ENCODE data around the gene ITPK1. TPM values are rescaled to one million over a fixed set of nuclear protein-coding genes. Genes with fewer than 3 reads are reported as not detected.

The ITPK1 gene
- total and polyA plus RNA-seq, 10 of the 15 experiments (the other 5 are each of a cell fraction or from before 2014, with no cell fraction given): 1.3 to 73.2 (median 27.0) TPM

GRCh38 chr14:93121030-93121834 is 5.5 kb upstream of the ITPK1 start (continued):
- TF ChIP-seq IRF3 (IDR thresholded peaks at IDR 0.05): no peak
- no peak for TF ChIP-seq YY1 (IDR thresholded peaks at IDR 0.05; ENCODE audit: low read depth, low read length)
- TF ChIP-seq, protein P1, sequence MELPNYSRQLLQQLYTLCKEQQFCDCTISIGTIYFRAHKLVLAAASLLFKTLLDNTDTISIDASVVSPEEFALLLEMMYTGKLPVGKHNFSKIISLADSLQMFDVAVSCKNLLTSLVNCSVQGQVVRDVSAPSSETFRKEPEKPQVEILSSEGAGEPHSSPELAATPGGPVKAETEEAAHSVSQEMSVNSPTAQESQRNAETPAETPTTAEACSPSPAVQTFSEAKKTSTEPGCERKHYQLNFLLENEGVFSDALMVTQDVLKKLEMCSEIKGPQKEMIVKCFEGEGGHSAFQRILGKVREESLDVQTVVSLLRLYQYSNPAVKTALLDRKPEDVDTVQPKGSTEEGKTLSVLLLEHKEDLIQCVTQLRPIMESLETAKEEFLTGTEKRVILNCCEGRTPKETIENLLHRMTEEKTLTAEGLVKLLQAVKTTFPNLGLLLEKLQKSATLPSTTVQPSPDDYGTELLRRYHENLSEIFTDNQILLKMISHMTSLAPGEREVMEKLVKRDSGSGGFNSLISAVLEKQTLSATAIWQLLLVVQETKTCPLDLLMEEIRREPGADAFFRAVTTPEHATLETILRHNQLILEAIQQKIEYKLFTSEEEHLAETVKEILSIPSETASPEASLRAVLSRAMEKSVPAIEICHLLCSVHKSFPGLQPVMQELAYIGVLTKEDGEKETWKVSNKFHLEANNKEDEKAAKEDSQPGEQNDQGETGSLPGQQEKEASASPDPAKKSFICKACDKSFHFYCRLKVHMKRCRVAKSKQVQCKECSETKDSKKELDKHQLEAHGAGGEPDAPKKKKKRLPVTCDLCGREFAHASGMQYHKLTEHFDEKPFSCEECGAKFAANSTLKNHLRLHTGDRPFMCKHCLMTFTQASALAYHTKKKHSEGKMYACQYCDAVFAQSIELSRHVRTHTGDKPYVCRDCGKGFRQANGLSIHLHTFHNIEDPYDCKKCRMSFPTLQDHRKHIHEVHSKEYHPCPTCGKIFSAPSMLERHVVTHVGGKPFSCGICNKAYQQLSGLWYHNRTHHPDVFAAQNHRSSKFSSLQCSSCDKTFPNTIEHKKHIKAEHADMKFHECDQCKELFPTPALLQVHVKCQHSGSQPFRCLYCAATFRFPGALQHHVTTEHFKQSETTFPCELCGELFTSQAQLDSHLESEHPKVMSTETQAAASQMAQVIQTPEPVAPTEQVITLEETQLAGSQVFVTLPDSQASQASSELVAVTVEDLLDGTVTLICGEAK (IDR thresholded peaks at IDR 0.05; ENCODE audit: borderline replicate concordance): no peak
- TF ChIP-seq ZNF274 (IDR thresholded peaks at IDR 0.05; ENCODE audit: insufficient read depth, insufficient read length): no peak
- TF ChIP-seq, protein P2, sequence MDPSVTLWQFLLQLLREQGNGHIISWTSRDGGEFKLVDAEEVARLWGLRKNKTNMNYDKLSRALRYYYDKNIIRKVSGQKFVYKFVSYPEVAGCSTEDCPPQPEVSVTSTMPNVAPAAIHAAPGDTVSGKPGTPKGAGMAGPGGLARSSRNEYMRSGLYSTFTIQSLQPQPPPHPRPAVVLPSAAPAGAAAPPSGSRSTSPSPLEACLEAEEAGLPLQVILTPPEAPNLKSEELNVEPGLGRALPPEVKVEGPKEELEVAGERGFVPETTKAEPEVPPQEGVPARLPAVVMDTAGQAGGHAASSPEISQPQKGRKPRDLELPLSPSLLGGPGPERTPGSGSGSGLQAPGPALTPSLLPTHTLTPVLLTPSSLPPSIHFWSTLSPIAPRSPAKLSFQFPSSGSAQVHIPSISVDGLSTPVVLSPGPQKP (IDR thresholded peaks at IDR 0.05; ENCODE audit: low read depth, low read length): no peak
- TF ChIP-seq PKNOX1 (IDR thresholded peaks at IDR 0.05): no peak

Data from GM12878 (cell line).